ENCODE measurements around the gene PPCDC.
A peak's percentile ranks its signal among the peaks of the same experiment; 100 is the strongest.

Gene PPCDC

DNA sequence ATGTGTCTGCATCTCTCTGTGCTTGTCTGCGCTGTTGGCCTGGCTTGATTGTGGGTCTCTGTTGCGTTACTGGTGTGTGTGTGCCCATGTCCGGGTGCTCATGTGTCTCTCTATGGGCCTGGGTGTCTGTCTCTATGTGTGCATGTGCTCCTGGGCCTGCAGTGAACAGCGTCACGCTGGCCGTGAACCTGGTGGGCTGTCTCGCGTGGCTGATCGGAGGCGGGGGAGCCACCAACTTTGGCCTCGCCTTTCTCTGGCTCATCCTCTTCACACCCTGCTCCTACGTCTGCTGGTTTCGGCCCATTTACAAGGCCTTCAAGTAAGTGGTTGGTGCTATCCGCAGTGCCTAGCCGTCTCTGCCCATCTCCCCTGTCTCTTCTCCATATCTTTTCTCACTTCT, 7.0 kb upstream of the PPCDC start:
- H3K4me3 ChIP-seq, result no peak overlapping the region
- no peaks in the 10 kb centered on the region for H3K9me3 ChIP-seq
- H3K27me3 ChIP-seq, result no peaks in the 10 kb centered on the region
- H3K27ac ChIP-seq, result no peak overlapping the region
- TF ChIP-seq CTCF (IDR thresholded peaks at IDR 0.05), result no peak
- no peaks in the 10 kb centered on the region for H3K4me1 ChIP-seq
- intact Hi-C loops (cut with DNase I; ENCODE audit: low total_unique reads), result no loop called here
- H3K36me3 ChIP-seq, result no peaks in the 10 kb centered on the region
- DNase-seq, result no peak

DNA sequence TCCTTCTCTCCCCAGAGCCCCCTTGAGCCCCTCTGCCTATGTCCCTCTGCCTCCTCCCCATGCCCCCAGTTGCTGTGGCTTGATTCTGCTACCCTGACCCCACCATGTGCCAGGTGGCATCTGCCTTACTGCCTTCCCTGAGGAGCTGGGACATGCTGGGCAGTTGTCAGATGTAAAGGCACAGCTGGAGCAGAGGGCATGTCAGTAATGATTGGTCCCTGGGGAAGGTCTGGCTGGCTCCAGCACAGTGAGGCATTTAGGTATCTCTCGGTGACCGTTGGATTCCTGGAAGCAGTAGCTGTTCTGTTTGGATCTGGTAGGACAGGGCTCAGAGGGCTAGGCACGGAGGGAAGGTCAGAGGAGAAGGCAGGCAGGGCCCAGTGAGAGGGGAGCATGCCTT, 3.5 kb upstream of the PPCDC start:
- intact Hi-C loops (cut with DNase I; ENCODE audit: low total_unique reads), result no loop called here
- peaks cover 0 to 11% (median 7%) of the 10 kb centered on the region in 4 donors for H3K4me1 ChIP-seq
- H3K27me3 ChIP-seq, result no peaks in the 10 kb centered on the region
- TF ChIP-seq CTCF (IDR thresholded peaks at IDR 0.05), result no peak
- H3K4me3 ChIP-seq, result no peak overlapping the region
- H3K9me3 ChIP-seq, result no peaks in the 10 kb centered on the region
- no peak overlapping the region for H3K27ac ChIP-seq
- no peak for DNase-seq
- no peaks in the 10 kb centered on the region for H3K36me3 ChIP-seq

DNA sequence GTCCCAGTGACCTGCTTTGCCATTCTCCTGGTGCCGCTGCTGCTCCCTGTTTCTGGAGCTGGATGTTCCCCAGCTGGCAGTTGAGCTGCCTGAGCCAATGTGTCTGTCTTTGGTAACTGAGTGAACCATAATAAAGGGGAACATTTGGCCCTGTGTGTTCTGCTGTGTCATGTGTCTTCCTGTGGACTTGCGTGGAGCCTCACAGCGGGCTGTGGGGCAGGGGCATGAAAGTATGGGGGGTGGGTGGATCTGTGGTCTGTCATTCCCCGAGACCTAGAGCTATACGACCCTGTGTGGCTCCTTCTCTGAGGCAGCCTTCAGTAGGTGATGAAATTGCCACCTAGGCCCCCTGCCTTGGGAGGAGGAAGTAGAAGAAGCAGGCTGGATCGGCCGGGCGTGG, 2.0 kb upstream of the PPCDC start:
- TF ChIP-seq CTCF (IDR thresholded peaks at IDR 0.05), result no peak
- intact Hi-C loops (cut with DNase I; ENCODE audit: low total_unique reads), result no loop called here
- H3K9me3 ChIP-seq, result no peaks in the 10 kb centered on the region
- no peaks in the 10 kb centered on the region for H3K27me3 ChIP-seq
- no peak for DNase-seq
- no peak overlapping the region for H3K4me3 ChIP-seq
- H3K4me1 ChIP-seq, result peaks cover 0 to 19% (median 9%) of the 10 kb centered on the region in 4 donors
- H3K36me3 ChIP-seq, result no peaks in the 10 kb centered on the region
- no peak overlapping the region for H3K27ac ChIP-seq

GRCh38 chr15:75022783-75023180, 608 bp upstream of the PPCDC start:
- no peak overlapping the region for H3K4me3 ChIP-seq
- no peaks in the 10 kb centered on the region for H3K36me3 ChIP-seq
- no peaks in the 10 kb centered on the region for H3K27me3 ChIP-seq
- no peak for TF ChIP-seq CTCF (IDR thresholded peaks at IDR 0.05)
- H3K4me1 ChIP-seq, result peaks cover 0 to 19% (median 9%) of the 10 kb centered on the region in 4 donors
- peak overlapping the region in 1 of 2 donors; percentile 87 for H3K27ac ChIP-seq
- H3K9me3 ChIP-seq, result no peaks in the 10 kb centered on the region
- intact Hi-C loops (cut with DNase I; ENCODE audit: low total_unique reads), result no loop called here
- no peak for DNase-seq

GRCh38 chr15:75023872-75024636, 664 bp downstream of the PPCDC start:
- no peak for DNase-seq
- Histone ChIP-seq H3K36me3 (no peaks in the 10 kb centered on the region), H3K4me1 (peaks cover 0 to 23% (median 14%) of the 10 kb centered on the region in 4 donors), H3K4me3 (peak overlapping the region; percentile 76 to 80), H3K27me3 (no peaks in the 10 kb centered on the region), H3K9me3 (no peaks in the 10 kb centered on the region), H3K27ac (peak overlapping the region; percentile 83 to 87)
- intact Hi-C loops (cut with DNase I; ENCODE audit: low total_unique reads), result no loop called here
- TF ChIP-seq CTCF (IDR thresholded peaks at IDR 0.05), result no peak

Measured in tibial artery (tissue), 4 donors.